T-helper 22 cell (primary cell): ENCODE measurements around the gene COL6A5.
"Not testable (repeated sequence)": the region's sequence is repeated elsewhere in the genome, so short reads cannot be mapped to it uniquely, and the experiment has no call there.

Experiments
- DNase-seq: peaks from one replicate; pipeline ENCODE4 v3.0.0-alpha.2; 2020; ENCODE audit warnings: low read depth

The COL6A5 gene

GRCh38 chr3:130345487-130346079, at the start of gene COL6A5:
COL6A5 (plus strand) TSS chr3:130345672; CDS start chr3:130373639, 27,967 bp downstream.
- no peak for DNase-seq

DNA sequence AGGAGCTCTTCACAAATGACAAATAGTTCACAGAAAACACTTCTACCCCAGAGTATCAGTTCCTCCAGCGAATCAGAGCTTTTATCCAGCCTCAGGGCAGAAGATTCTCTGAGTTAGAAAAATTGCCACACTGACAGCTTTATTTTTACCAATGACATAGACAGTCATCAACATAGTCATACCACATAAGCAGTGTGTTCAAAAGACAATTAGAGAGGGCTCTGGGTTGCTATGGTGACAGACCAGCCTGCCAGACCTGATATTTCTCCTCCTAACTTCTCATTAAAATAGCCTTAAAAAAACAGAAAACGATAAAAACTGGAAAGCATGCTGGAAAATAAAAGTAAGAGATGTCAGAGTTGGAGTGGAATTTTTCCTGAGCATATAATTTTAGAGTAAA, 45.9 kb upstream of the COL6A5 start:
- no peak for DNase-seq

- DNase-seq = no peak
Measured at GRCh38 chr3:130300888-130301287, 44.6 kb upstream of the COL6A5 start.

DNA sequence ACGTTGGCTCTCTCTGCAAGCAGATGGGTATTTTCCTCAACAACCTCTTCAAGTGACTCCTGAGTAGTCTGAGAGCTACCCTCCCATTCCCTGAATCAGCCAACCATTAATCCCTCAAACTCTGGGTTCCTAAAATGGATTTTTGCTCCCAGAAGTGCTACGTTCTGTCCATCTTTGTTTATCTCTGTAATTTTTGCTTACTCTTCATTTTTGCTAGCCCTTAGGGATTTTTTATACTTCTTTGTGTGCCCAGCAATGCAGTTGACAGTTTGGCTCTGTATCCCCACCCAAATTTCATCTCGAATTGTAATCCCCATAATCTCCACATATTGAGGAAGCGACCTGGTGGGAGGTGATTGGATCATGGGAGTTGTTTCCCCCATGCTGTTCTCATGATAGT, 35.4 kb upstream of the COL6A5 start:
- DNase-seq = no peak

DNA sequence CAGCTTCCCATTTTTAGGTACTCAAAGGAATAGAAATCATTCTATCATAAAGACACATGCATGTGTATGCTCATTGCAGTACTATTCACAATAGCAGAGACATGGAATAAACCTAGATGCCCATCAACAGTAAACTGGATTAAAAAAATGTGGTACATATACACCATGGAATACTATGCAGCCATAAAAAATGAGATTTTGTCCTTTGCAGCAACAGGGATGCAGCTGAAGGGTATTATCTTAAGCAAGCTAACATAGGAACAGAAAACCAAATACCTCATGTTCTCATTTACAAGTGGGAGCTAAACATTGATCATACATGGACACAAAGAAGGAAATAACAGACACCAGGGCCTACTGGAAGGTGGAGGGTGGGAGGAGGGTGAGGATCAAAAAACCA, 33.1 kb upstream of the COL6A5 start:
- no peak for DNase-seq

DNA sequence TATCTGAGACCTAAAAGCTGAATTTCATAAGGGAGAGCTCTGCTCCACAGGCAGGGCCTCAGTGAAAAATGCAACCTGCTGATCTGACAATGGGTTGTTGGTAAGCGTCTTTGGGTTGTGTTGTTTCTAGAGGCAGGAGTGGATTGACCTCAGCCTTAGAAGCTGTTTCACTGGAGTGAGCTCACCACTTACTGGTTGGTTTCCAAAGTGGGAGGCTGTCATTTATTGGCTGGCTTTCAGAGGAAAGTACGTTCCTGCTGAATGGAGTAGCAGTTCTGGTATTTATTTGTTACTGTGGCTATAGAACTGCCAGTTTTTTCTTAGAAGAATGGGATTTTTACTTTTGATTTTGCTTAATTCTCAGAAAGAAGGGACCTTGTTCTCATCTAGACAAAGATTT, 29.3 kb upstream of the COL6A5 start:
- DNase-seq = no peak

DNA sequence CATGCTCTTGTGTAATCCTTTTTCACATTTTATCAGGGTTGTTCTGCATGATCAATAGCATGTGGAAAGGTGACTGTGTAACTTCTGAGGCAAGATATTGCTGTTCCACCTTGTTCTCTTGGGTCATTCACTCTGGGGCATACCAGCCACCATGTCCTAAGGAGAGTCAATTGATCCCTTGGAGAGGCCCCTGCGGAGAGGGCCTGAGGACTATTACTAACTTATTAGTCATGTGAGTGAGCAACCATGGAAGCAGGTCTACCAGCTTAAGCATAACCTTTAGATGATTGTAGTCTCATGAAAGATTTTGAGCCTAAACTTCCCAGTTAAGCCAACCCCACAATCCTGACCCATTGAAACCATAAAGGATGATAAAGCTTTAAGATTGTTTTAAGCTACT, 22.0 kb upstream of the COL6A5 start:
- no peak for DNase-seq

DNA sequence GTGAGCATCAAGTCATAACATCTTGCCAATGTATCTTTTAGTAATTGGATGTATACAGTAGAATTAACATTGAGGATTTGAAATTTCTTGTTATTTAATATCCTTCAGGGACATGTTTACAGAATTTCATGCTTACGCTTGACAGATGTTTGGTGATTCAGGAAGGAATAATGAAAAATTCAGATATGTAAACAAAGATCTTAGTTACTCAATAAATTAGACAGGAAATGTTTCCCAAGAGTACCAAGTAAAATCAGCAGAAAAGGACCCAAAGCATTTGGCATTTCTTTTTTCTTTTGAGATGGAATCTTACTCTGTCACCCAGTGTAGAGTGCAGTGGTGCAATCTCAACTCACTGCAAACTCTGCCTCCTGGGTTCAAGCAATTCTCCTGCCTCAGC, 4.7 kb upstream of the COL6A5 start:
- DNase-seq = no peak

- no peak for DNase-seq
Measured at GRCh38 chr3:130341388-130341787, 4.1 kb upstream of the COL6A5 start.

DNA sequence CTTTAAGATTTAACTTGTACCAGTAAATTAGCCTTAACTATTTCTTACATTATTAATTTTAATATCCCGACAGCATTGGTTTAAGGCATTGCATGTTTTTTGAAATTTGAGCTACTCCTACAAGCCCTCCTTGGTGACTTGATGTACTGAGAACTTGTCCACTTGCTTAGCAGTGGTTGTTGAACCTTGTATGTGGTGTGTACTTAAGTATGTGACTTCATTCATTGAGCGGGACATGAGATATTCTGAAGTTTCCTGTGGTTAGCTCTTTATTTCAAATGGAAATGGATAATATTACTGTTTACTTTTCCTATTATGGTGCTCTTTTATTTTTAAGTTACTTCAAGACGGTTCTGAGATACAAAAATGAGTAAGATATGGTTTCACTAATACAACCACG, 3.6 kb upstream of the COL6A5 start:
- DNase-seq = no peak

DNA sequence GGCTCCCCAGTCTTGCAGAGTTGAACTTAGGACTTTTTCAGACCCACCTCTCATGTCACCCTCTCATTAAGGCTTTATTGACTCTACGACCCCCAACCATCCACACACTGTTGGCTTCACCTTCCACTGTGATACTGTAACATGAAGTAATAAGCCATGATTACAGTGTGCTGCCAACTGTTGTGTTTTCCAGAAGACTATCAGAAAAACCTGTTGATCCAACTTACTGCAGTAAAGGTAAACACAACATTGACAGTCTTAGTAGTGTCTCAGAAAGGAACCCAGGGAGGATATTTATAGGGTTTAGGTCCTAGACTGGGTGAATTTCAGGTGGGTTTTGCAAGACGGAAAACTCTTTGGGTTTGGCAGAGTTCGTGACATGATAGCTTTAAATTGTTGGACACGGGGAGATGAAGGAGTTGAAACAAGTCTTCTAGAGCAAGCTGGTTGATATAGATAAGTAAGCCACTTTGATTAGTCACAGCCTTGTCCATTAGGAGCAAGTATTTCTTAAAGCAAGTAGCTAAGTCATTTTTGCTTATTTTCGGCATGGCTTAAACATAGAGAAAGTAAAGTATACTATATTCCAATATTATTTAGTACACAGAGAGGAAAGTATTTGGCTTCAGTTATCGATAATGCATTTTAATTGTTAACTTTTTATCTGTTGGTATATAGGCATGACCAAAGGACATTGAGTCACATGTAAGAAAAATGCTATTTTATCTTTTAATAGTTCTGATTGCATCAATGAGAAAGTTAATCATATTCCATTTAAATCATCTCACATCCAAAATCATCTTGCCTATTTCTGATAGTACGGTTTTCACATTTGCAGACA, 2.4 kb upstream of the COL6A5 start:
- no peak for DNase-seq

GRCh38 chr3:130348258-130348657, 2.8 kb downstream of the COL6A5 start:
- DNase-seq = not testable (repeated sequence)

DNA sequence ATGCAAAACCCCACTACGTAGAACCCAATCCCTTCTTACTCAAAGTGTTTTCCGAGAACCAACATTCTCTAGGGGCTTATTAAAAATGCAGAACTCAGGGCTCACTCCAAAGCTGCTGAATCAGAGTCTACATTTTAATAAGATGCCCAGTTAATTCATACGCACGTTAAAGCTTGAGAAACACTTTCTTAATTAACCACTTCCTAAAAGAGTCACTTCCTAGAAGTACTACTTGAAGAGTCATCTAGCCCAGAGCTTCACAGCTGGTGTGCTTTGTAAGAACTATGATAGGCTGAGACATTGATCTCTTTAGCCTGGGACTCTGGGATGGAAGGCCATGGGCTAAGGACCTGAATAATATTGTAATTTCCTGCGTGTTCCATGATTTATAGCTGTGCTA, 9.0 kb downstream of the COL6A5 start:
- no peak for DNase-seq

DNA sequence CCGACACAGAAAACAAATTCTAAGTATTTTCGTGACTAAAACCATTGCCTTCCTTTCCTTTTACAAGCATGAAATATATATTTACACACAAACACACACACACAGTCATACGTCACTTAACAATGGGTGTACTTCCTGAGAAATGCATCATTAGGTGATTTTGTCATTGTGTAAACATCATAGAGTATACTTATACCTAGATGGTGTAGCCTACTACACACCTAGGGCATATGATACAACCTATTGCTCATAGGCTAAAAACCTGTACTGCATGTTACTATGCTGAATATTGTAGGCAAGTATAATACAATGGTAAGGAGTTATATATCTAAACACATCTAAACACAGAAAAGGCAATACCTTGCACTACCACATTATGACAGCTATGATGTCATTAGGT, 28.6 kb downstream of the COL6A5 start:
- no peak for DNase-seq

DNA sequence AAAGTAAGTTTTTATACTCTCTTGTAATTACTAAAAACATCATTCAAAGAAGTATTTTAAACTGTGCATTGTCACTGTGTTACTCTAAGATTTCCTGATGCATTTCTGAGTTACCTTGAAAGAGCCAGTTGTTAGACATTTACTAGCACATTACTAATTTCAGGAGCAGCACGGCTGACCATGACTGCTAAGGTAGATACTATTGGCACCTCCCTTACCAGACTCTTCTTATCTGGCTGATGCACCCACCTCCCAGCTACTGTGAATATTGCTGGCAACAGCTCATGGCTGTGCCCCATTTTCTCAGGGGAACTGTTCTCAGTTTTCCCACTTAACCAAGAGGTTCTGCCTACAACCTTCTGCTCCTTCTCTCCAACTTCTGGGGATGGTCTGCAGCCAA, 29.4 kb downstream of the COL6A5 start:
- no peak for DNase-seq

GRCh38 chr3:130377960-130378676, 32.6 kb downstream of the COL6A5 start:
- no peak for DNase-seq

DNA sequence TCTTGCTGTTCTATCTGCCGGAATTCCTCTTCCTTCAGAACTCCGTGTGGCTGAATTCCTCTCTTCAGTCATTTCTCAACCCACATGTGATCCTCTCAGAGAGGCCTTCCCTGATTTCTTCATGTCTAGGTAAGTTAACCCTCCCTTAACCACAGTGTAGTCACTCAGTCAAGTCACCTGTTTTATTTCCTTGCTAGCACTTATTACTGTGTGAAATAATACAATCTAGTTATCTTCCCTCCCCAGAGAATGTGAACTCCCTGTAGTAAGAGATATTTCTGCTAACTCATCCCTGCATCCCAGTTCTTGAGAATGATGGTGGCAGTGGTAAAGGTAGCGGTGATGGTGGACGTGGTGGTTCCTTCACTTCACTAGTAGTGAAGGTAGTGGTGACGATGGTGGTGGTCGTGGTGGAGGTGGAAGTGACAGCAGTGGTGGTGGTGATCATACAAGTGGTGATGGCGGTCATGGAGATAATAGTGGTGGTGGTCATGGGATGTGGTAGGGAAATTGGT, 33.3 kb downstream of the COL6A5 start:
- no peak for DNase-seq

DNA sequence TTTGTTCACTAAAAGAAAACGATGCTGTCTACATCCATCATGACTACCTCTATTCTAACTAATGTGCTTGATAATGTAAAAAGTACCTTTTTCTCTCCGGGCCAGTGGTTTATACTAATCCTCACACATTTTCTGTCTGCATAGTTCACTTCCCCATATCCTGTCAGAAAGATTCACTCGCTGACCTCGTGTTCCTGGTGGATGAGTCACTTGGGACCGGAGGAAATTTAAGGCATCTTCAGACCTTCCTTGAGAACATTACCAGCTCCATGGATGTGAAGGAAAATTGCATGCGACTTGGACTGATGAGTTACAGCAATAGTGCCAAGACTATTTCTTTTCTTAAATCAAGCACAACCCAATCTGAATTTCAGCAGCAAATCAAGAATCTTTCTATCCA, 33.8 kb downstream of the COL6A5 start:
- DNase-seq = no peak

DNA sequence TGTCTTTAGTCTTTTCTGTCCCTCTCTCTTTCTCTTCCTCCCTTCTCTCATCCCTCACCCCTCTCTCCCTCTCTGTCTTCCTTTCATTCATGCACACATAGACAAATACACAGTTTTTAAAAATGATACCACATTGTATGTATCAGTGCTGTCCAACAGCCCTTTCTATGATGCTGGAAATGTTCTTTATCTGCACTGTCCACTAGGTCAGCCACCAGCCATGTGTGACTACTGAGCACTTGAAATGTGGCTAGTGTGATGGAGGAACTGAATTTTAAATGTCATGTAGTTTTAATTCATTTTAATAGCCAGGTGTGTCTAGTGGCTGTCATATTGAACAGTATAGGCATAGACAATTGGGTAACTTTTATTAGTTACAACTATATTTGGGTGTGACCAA, 34.9 kb downstream of the COL6A5 start:
- no peak for DNase-seq

- DNase-seq = no peak
Measured at GRCh38 chr3:130383424-130383823, 38.0 kb downstream of the COL6A5 start.

GRCh38 chr3:130384476-130385025, 39.1 kb downstream of the COL6A5 start:
- DNase-seq = no peak

GRCh38 chr3:130386604-130387263, 41.3 kb downstream of the COL6A5 start:
- no peak for DNase-seq
